Left ventricle myocardium superior (tissue), 1 donor: ENCODE results near the gene DPF3. TPM values are rescaled to one million over a fixed set of nuclear protein-coding genes. Genes with fewer than 3 reads are reported as not detected.

Source experiments
- ATAC-seq: fragments of 200-7000 bp; cut with Tn5 transposase; one replicate; pipeline ENCODE4 v1.9.1; 2020; ENCODE audit warnings: mild to moderate bottlenecking, moderate library complexity
- DNase-seq: peaks from one replicate; pipeline ENCODE4 v3.0.0-alpha.2; 2020
- intact Hi-C: fragments of 100-400 bp; cut with micrococcal nuclease; formaldehyde crosslinking; loops from one replicate; pipeline ENCODE4 v1.11.0; 2022
- total RNA-seq: library from RNA; stranded (reverse); fragmentation: NEBNext Ultra II Directional; extraction: Animal tissue kit (Norgen Biotek cat#: 25700); gene quantifications from one replicate; pipeline ENCODE4 v1.2.1, GENCODE V29; 2021
- donor health status: DM: no; HTN: yes; CAD: no; lungs with severe emphysema.

The DPF3 gene
- total RNA-seq, 1 donor from 2014 or later: 28.7 TPM

DNA sequence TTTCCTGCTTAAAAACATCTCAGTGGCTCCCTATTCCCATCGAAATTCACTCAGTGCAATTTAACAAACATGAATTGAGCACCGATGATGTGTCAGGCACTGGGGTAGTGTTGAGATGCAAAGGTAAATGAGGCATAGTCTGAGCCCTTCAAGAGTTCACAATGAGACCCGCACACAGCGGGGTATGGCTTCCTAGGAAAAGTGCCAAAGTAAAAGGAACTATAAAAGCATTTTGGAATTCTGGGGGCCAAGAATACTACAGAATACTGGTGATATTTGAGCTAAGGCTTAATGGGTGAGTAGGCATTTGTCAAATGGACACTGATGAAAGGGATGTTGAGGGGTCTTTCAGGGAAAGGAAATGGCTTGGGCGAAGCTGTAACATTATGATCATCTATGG, 315.4 kb downstream of the DPF3 start:
- intact Hi-C loops: no loop called here
- DNase-seq: no peak
- no peak for ATAC-seq

DNA sequence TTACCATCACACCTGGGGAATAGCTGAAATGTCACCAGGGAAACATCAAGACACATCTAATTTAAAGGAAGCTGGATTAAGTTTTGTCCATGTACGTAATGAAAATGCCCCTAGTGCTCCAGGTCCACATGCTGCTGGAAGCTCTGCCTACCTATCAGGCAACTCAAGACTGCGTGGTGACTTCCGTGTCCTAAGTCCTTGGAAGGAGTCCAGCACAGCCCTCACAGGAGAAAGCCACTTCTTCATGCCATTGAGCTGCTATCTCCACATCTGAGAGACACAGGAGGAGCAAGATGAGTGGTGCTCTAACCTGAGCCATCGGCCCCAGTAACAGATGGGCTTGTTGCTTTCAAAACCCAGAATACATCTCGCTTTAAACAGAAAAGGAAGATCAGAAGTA, 316.4 kb downstream of the DPF3 start:
- ATAC-seq (no peak), DNase-seq (no peak)
- intact Hi-C loops: no loop called here

- DNase-seq (no peak), ATAC-seq (no peak)
- intact Hi-C loops: no loop called here
Observed at GRCh38 chr14:72576258-72576657, 317.6 kb downstream of the DPF3 start.

DNA sequence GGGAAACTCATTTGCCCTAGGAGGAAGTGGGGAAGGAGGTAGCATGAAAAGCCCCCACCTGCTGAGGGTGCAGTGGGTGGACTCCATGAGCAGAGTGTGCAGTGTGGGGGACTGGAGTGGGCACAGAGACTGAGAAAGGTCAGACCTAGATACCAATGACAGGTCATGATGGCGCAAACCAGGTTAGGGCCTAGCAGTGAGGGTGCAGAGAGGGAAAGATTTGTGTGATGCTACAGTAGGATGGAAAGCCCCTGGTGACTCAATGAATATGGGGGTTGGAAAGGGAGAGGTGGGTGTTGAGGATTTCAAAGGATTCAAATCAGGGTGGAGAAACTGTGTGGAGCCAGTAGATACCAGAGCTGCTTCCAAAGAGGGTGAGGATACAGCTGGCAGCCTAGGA, 319.2 kb downstream of the DPF3 start:
- DNase-seq: no peak
- intact Hi-C loops: no loop called here
- no peak for ATAC-seq

DNA sequence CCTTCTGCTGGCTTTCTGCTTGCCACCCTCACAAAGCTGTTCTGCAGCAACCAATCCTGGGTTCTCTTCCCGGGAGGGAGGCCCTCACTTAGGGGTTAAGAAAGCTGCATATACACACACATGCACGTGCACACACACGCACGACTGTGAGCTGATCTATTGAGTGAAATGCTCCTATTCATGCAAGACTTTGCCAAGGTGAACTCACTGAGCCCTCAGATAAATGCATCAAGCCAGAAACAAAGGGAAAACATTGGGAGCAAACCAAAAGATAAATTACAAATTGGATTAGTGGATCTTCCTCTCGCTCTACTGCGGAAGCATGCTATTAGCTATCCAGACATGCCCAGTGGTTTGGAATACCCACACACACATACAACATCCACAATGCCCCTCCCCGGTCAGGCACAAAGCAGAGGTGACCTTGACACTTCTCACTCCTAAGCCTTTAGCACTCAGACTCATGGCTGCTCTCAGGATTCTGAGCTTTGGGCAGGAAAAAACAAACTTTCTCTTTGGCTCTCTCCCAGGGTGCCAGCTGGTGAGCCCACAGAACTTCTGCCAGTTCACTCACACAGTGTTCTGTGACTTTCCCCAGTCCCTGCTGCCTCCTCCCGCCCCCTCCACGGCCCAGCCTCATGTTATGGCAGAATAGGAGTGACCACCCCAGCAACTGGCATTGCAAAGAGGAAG, 320.0 kb downstream of the DPF3 start:
- ATAC-seq: peak; percentile 70
- intact Hi-C loops: no loop called here
- DNase-seq: no peak

Other genes with a start within 250 kb of the DPF3 start
- gene DCAF4, start 32.4 kb upstream of the DPF3 start, total RNA-seq: 8.4 TPM
- gene ZFYVE1, start 133.0 kb upstream of the DPF3 start, total RNA-seq: 15.7 TPM
- 35.9 TPM for gene RBM25, start 164.4 kb upstream of the DPF3 start, total RNA-seq
- gene PSEN1, start 242.4 kb upstream of the DPF3 start, total RNA-seq: 24.1 TPM